IMR-90 (cell line): Measurements from ENCODE around the gene A4GNT. TPM values are rescaled to one million over a fixed set of nuclear protein-coding genes. Genes with fewer than 3 reads are reported as not detected.

ENCODE experiments used
- ATAC-seq: fragments of 200-7000 bp; cut with Tn5 transposase; 2 replicates; pipeline ENCODE4 v1.9.1; 2020; ENCODE audit warnings: low read depth, mild to moderate bottlenecking, moderate library complexity
- BruUV-seq: library from RNA; stranded (reverse); fragments of 400-500 nt; replicated peaks from 2 replicates; lab custom pipeline; 2021; lab: Mats Ljungman, UMichigan
- CTCF ChIA-PET: fragments of 300-600 bp; formaldehyde crosslinking; extraction: SDS; loops from one replicate; lab custom pipeline; 2021; ENCODE audit warnings: antibody characterized with exemption; lab: Yijun Ruan, JAX
- POLR2A ChIA-PET: fragments of 300-600 bp; sonication (Branson Sonifier 250); formaldehyde crosslinking; loops from one replicate; lab custom pipeline; 2022; ENCODE audit warnings: antibody characterized with exemption; ENCODE audit not compliant: unreplicated experiment; lab: Charles Lee
- DNase-seq: peaks from one replicate; pipeline ENCODE4 v3.0.0; 2013
- H2AFZ ChIP-seq: replicated peaks from 2 replicates; pipeline ENCODE3; 2013; ENCODE audit warnings: low read length, mild to moderate bottlenecking; ENCODE audit not compliant: poor library complexity
- H2AK5ac ChIP-seq: 2 replicates; pipeline ENCODE4 v1.6.1; 2013; ENCODE audit warnings: low read depth, low read length, inconsistent platforms
- H2AK9ac ChIP-seq: replicated peaks from 2 replicates; pipeline ENCODE3; 2013; ENCODE audit warnings: mild to moderate bottlenecking, low read depth, low read length, moderate library complexity; ENCODE audit not compliant: poor library complexity
- H2BK120ac ChIP-seq: 2 replicates; pipeline ENCODE4 v1.6.1; 2013; ENCODE audit warnings: low read depth, low read length, inconsistent platforms
- H2BK15ac ChIP-seq: 3 replicates; pipeline ENCODE4 v1.6.1; 2013; ENCODE audit warnings: low read depth, low read length, inconsistent platforms
- H2BK20ac ChIP-seq: 2 replicates; pipeline ENCODE4 v1.6.1; 2013; ENCODE audit warnings: low read depth, mild to moderate bottlenecking, inconsistent platforms, low read length, moderate library complexity
- H2BK5ac ChIP-seq: 2 replicates; pipeline ENCODE4 v1.6.1; 2013; ENCODE audit warnings: mild to moderate bottlenecking, low read depth, low read length, inconsistent platforms; ENCODE audit not compliant: poor library complexity, severe bottlenecking
- H3K14ac ChIP-seq: replicated peaks from 2 replicates; pipeline ENCODE4 v1.6.1; 2013; ENCODE audit warnings: low read depth, low read length, inconsistent platforms
- H3K18ac ChIP-seq: 2 replicates; pipeline ENCODE4 v1.6.1; 2013; ENCODE audit warnings: low read depth, low read length, control low read depth
- H3K23ac ChIP-seq: 2 replicates; pipeline ENCODE4 v1.6.1; 2013; ENCODE audit warnings: low read depth, low read length, inconsistent platforms
- H3K27ac ChIP-seq: 2 replicates; pipeline ENCODE4 v1.5.1; 2013; ENCODE audit warnings: mild to moderate bottlenecking, control low read depth, low read length; ENCODE audit not compliant: insufficient read depth
- H3K27me3 ChIP-seq: 2 replicates; pipeline ENCODE4 v1.6.1; 2013; ENCODE audit warnings: low read length; ENCODE audit not compliant: control insufficient read depth, insufficient read depth
- H3K36me3 ChIP-seq: 2 replicates; pipeline ENCODE4 v1.6.1; 2013; ENCODE audit warnings: low read length, mixed read lengths; ENCODE audit not compliant: control insufficient read depth, insufficient read depth
- H3K4ac ChIP-seq: 2 replicates; pipeline ENCODE4 v1.6.1; 2013; ENCODE audit warnings: low read depth, low read length, inconsistent platforms
- H3K4me1 ChIP-seq: 2 replicates; pipeline ENCODE4 v1.6.1; 2013; ENCODE audit warnings: low read length, mixed read lengths; ENCODE audit not compliant: control insufficient read depth, insufficient read depth
- H3K4me2 ChIP-seq: 2 replicates; pipeline ENCODE4 v1.6.1; 2013; ENCODE audit warnings: low read depth, mild to moderate bottlenecking, control low read depth, low read length, moderate library complexity
- H3K4me3 ChIP-seq: 2 replicates; pipeline ENCODE4 v1.5.1; 2013; ENCODE audit warnings: low read depth, mild to moderate bottlenecking, control low read depth, low read length, moderate library complexity; ENCODE audit not compliant: insufficient read depth
- H3K56ac ChIP-seq: 2 replicates; pipeline ENCODE4 v1.6.1; 2013; ENCODE audit warnings: low read length, inconsistent platforms; ENCODE audit not compliant: insufficient read depth; ENCODE audit errors: extremely low read depth
- H3K79me1 ChIP-seq, 2 experiments: 2 replicates each; pipeline ENCODE4 v1.6.1; 2013; ENCODE audit warnings: low read length in 2 of 2, inconsistent platforms in 1 of 2, low read depth in 1 of 2
- H3K9ac ChIP-seq: 2 replicates; pipeline ENCODE4 v1.6.1; 2013; ENCODE audit warnings: low read depth, low read length, control low read depth
- H3K9me1 ChIP-seq: 2 replicates; pipeline ENCODE4 v1.6.1; 2013; ENCODE audit warnings: low read length, inconsistent platforms; ENCODE audit not compliant: insufficient read depth
- H3K9me3 ChIP-seq: 2 replicates; pipeline ENCODE4 v1.6.1; 2013; ENCODE audit warnings: low read length; ENCODE audit not compliant: control insufficient read depth, insufficient read depth
- H4K20me1 ChIP-seq: 2 replicates; pipeline ENCODE4 v1.6.1; 2013; ENCODE audit warnings: low read length, inconsistent platforms; ENCODE audit not compliant: insufficient read depth
- H4K5ac ChIP-seq: 2 replicates; pipeline ENCODE4 v1.6.1; 2013; ENCODE audit warnings: mild to moderate bottlenecking, low read depth, low read length, control low read depth
- H4K8ac ChIP-seq, 2 experiments: 2 replicates each; pipeline ENCODE4 v1.6.1; 2013; ENCODE audit warnings: low read depth in 2 of 2, low read length in 2 of 2, control low read depth in 1 of 2, inconsistent platforms in 1 of 2
- H4K91ac ChIP-seq: 2 replicates; pipeline ENCODE4 v1.6.1; 2013; ENCODE audit warnings: low read depth, low read length, inconsistent platforms; ENCODE audit not compliant: insufficient read depth
- BHLHE40 ChIP-seq: fragments of 150-350 bp; IDR thresholded peaks from 2 replicates; pipeline ENCODE4 v1.6.1; 2016; ENCODE audit warnings: mild to moderate bottlenecking, low read depth, low read length
- CEBPB ChIP-seq: IDR thresholded peaks from 2 replicates; pipeline ENCODE4 v1.6.1; 2012; ENCODE audit warnings: low read depth, low read length, improper control_type of control experiment
- CHD1 ChIP-seq: IDR thresholded peaks from 2 replicates; pipeline ENCODE4 v1.6.1; 2012; ENCODE audit warnings: low read depth, low read length, improper control_type of control experiment
- CTCF ChIP-seq: conservative IDR thresholded peaks from 2 replicates; pipeline ENCODE4 v1.5.1; 2012; ENCODE audit warnings: mild to moderate bottlenecking, low read depth, low read length, improper control_type of control experiment
- FOS ChIP-seq: fragments of 150-350 bp; IDR thresholded peaks from 2 replicates; pipeline ENCODE4 v1.6.1; 2016; ENCODE audit warnings: low read depth, low read length
- MAFK ChIP-seq: IDR thresholded peaks from 2 replicates; pipeline ENCODE4 v1.6.1; 2012; ENCODE audit warnings: low read depth, low read length, improper control_type of control experiment
- MAZ ChIP-seq: IDR thresholded peaks from 2 replicates; pipeline ENCODE4 v1.6.1; 2012; ENCODE audit warnings: low read depth, mild to moderate bottlenecking, low read length, improper control_type of control experiment, moderate library complexity, borderline replicate concordance
- MXI1 ChIP-seq: IDR thresholded peaks from 2 replicates; pipeline ENCODE4 v1.6.1; 2012; ENCODE audit warnings: low read depth, mild to moderate bottlenecking, low read length, moderate library complexity, borderline replicate concordance
- NFE2L2 ChIP-seq: fragments of 150-350 bp; IDR thresholded peaks from 2 replicates; pipeline ENCODE4 v1.6.1; 2016; ENCODE audit warnings: low read depth, mild to moderate bottlenecking, low read length
- POLR2A ChIP-seq: IDR thresholded peaks from 2 replicates; pipeline ENCODE4 v1.6.1; 2012; ENCODE audit warnings: mild to moderate bottlenecking, low read depth, low read length
- RAD21 ChIP-seq: IDR thresholded peaks from 2 replicates; pipeline ENCODE4 v1.6.1; 2012; ENCODE audit warnings: low read length, improper control_type of control experiment
- RCOR1 ChIP-seq: IDR thresholded peaks from 2 replicates; pipeline ENCODE4 v1.6.1; 2012; ENCODE audit warnings: mild to moderate bottlenecking, low read length, improper control_type of control experiment; ENCODE audit not compliant: insufficient replicate concordance
- RFX5 ChIP-seq: IDR thresholded peaks from 2 replicates; pipeline ENCODE4 v1.8.0; 2012; ENCODE audit warnings: low read depth, mild to moderate bottlenecking, low read length, moderate library complexity
- SMC3 ChIP-seq: fragments of 150-350 bp; IDR thresholded peaks from 2 replicates; pipeline ENCODE4 v1.6.1; 2016; ENCODE audit warnings: low read depth, mild to moderate bottlenecking, antibody characterized with exemption, low read length, moderate library complexity
- USF2 ChIP-seq: fragments of 150-350 bp; IDR thresholded peaks from 2 replicates; pipeline ENCODE4 v1.6.1; 2017; ENCODE audit warnings: mild to moderate bottlenecking, antibody characterized with exemption, low read length, low read depth
- WGBS, 2 experiments: methylation state at CpG; one replicate each; pipeline versions ENCODE4 v1.1.5 to v1.1.7; 2013; ENCODE audit warnings: missing lambda C conversion rate in 2 of 2; ENCODE audit not compliant: insufficient read length in 1 of 2; ENCODE audit errors: extremely low coverage in 2 of 2; 5-methylcytosine and 5-hydroxymethylcytosine counted together
- dilution Hi-C: fragments of 300-500 bp; cut with HindIII; formaldehyde crosslinking; loops from one replicate; pipeline ENCODE4 v1.14.3; 2018; ENCODE audit warnings: low sequenced_read_pairs; ENCODE audit not compliant: unreplicated experiment
- in situ Hi-C: fragments of 300-500 bp; cut with MboI; formaldehyde crosslinking; loops from 3 replicates; pipeline ENCODE4 v1.14.3; 2019; ENCODE audit warnings: low sequenced_read_pairs, inconsistent platforms, mixed read lengths
- intact Hi-C: fragments of 100-400 bp; cut with micrococcal nuclease; formaldehyde crosslinking; loops from 2 replicates; pipeline ENCODE4 v1.10.0; 2022
- polyA plus RNA-seq, 3 experiments: library from polyadenylated mRNA; depleted of rRNA; stranded (reverse); fragments of >200 nt; gene quantifications; 2 replicates each; pipeline ENCODE4 v1.2.3, GENCODE V29; 2012; ENCODE audit warnings: low replicate concordance in 1 of 3
- total RNA-seq: library from RNA; depleted of rRNA; stranded (reverse); fragments of >200 nt; gene quantifications from 2 replicates; pipeline ENCODE4 v1.2.3, GENCODE V29; 2012
- TF ChIP-seq, protein P1 (sequence below): fragments of 150-350 bp; IDR thresholded peaks from 2 replicates; pipeline ENCODE4 v1.6.1; 2016; ENCODE audit warnings: low read depth, mild to moderate bottlenecking, low read length, moderate library complexity, borderline replicate concordance

The A4GNT gene
- total and polyA plus RNA-seq, 2 of the 4 experiments (the other 2 are of a cell fraction) = not detected

GRCh38 chr3:138093721-138094120 is 38.5 kb downstream of the A4GNT start:
- Histone ChIP-seq H3K4me1 (peaks cover 6% of the 10 kb centered on the region), H3K18ac (no peak overlapping the region), H3K4ac (no peak overlapping the region), H3K27me3 (no peaks in the 10 kb centered on the region), H2AK5ac (no peak overlapping the region), H2BK5ac (no peak overlapping the region), H2AFZ (no peak overlapping the region), H3K79me1 (peaks cover 23 to 24% of the 10 kb centered on the region in 2 experiments), H3K56ac (no peak overlapping the region), H4K8ac (no peak overlapping the region), H3K9ac (no peak overlapping the region), H2BK15ac (no peak overlapping the region), H3K27ac (no peak overlapping the region), H2AK9ac (no peak overlapping the region), H3K36me3 (peaks cover 34% of the 10 kb centered on the region), H3K4me3 (no peak overlapping the region), H4K91ac (no peak overlapping the region), H4K5ac (no peak overlapping the region), H2BK120ac (no peak overlapping the region), H2BK20ac (no peak overlapping the region), H3K9me3 (peaks cover 2% of the 10 kb centered on the region; the same call in 1 of the 2 replicates), H3K14ac (no peak overlapping the region), H3K23ac (no peak overlapping the region), H4K20me1 (no peaks in the 10 kb centered on the region), H3K4me2 (no peak overlapping the region), H3K9me1 (peaks cover 1% of the 10 kb centered on the region; the same call in 1 of the 2 replicates)
- in situ Hi-C loops (no loop called here), intact Hi-C loops (no loop called here), dilution Hi-C loops (no loop called here)
- ChIA-PET CTCF (no interaction called here), POLR2A (interaction anchor here (0.9 kb wide), 1 partner anchor 22 kb away, joined by 3 read pairs; the partner anchor contains the start of gene DZIP1L)
- ATAC-seq = no peak
- BruUV-seq = no TSS peak
- no CpG with 5 or more reads among the region's 2 CpGs for WGBS, 2 experiments
- no peak for TF ChIP-seq USF2
- no peak for TF ChIP-seq MAZ
- TF ChIP-seq CTCF = no peak
- TF ChIP-seq, protein P1, sequence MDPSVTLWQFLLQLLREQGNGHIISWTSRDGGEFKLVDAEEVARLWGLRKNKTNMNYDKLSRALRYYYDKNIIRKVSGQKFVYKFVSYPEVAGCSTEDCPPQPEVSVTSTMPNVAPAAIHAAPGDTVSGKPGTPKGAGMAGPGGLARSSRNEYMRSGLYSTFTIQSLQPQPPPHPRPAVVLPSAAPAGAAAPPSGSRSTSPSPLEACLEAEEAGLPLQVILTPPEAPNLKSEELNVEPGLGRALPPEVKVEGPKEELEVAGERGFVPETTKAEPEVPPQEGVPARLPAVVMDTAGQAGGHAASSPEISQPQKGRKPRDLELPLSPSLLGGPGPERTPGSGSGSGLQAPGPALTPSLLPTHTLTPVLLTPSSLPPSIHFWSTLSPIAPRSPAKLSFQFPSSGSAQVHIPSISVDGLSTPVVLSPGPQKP = no peak
- TF ChIP-seq MAFK = no peak
- no peak for TF ChIP-seq CHD1
- no peak for TF ChIP-seq NFE2L2
- TF ChIP-seq FOS = no peak
- TF ChIP-seq RCOR1 = no peak
- no peak for TF ChIP-seq CEBPB
- TF ChIP-seq BHLHE40 = no peak
- no peak for TF ChIP-seq SMC3
- TF ChIP-seq RFX5 = no peak
- no peak for TF ChIP-seq MXI1
- TF ChIP-seq RAD21 = no peak
- no peak for TF ChIP-seq POLR2A
- DNase-seq = no peak
